NOMO-1 treated with DMSO at 0.1 percent for 48 hours (cell line): ENCODE measurements around the gene IFI16.
"Not testable (repeated sequence)": the region's sequence is repeated elsewhere in the genome, so short reads cannot be mapped to it uniquely, and the experiment has no call there.

Source experiments
- DNase-seq: peaks from one replicate; lab custom pipeline; 2025; ENCODE audit not compliant: unreplicated experiment; lab: John Stamatoyannopoulos, UW

IFI16 gene

DNA sequence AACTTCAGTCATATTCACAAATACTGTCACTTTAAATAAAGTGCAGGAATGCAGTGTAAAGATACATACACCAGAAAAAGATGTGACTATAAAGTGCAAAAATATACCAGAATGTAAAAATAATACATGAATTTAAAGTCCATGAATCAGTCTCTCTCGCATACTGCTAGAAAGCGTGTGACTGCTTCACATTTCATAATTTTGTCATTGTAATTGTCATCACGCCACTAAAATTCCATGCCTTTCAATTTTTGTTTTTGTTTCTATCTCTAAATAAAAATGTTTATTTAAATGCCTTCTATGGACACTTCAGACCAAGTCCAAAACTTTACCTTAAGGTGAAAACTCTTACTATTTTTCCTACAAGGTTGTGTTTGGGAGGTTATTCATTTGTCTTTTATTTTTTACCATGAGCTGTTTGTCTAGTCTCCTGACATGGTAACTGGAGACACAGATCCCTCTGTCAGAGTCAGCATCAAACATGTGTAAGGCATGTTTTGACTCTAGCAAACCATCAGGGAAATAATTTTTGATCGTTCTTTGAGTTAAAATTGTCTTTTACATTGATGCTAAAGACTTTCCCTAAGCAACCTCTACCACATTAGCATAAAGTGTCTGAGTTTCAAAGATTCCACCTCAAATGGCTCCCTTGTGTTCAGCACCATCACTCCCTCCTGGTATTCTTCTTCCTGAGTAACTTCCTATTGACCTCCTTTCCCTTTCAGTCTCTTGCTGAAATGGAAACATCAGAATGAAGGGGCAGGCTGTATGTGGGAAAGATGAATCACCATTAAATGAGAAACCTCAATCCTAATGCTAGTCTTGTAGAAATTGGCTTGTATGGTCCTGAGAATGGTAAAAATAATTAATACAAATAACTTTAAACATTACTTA lies 80.8 kb downstream of the IFI16 start:
- no peak for DNase-seq

GRCh38 chr1:159091180-159091560 lies 81.5 kb downstream of the IFI16 start:
- no peak for DNase-seq

DNA sequence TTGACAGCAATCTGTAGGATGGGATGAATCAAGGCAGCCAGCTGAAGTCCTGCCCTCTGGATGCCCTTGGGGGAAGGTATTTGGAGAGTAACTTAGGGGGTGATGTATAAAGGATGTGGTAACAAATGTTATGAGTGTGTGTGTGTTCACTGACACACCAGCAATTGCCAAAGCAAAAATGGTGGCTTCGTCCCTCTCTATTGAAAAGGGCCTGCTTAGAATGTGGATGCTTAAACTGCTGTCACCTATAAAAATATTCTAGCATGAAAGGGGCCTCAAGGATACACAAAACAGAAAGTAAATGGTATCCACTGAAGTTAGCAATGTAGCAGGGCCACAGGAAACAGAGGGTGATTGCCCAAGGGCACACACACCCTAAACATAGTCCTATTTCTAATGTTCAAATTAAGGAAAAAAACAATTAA lies 81.9 kb downstream of the IFI16 start:
- peak; percentile 90 for DNase-seq

- peak; percentile 92 for DNase-seq
These were observed 82.5 kb downstream of the IFI16 start for GRCh38 chr1:159092036-159092760.

DNA sequence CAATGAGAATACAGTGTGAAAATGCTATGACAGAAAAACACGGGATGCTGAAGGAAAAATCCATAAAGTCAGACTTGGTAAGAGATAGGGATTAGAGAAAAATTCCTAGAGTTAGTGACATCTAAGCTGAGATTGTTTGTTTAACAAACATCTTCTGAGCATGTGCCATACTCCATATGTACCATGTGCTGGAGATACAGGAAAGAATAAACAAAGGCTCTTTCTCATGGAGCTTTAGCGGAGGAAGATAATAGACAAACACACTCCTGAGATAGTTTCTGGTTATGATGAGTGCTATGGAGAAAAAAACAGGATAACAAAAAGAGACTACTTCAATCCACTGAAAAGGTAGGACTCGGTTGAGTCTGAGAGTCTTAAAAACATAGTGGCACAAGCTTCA lies 88.9 kb downstream of the IFI16 start:
- no peak for DNase-seq

DNA sequence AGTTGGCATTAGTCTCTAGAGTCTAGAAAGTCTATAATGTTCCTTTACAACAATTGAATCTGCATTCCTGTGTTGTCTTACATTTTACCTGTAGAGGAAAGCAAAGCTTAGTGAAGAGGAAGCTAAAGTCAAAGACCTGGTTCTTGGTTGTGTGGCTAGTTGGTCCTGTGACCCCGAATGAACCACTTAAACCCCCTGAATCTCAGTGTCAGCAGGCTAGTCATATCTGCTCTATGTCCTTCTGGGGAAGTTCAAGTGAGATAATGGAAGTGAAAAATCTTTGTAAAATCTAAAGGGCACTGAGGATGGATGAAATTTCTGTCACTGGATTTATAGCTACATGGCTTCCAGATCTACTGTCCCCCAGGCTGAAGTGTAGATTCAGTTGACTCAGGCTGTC lies 90.9 kb downstream of the IFI16 start:
- DNase-seq = no peak

DNA sequence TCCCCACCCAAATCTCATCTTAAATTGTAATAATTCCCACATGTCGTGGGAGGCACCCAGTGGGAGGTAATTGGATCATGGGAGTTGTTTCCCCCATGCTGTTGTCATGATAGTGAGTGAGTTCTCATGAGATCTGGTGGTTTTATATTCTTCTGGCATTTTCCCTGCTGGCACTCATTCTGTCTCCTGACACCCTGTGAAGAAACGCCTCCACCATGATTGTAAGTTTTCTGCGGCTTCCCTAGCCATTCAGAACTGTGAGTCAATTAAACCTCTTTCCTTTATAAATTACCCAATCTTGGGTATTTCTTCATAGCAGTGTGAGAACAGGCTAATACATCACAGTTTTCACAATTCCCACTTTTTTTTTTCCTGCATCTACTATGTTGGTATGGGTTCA lies 93.3 kb downstream of the IFI16 start:
- DNase-seq = not testable (repeated sequence)
